PC-3 (cell line): ENCODE data around the gene HTR2C. TPM values are rescaled to one million over a fixed set of nuclear protein-coding genes. Genes with fewer than 3 reads are reported as not detected.
"Not testable (repeated sequence)": the region's sequence is repeated elsewhere in the genome, so short reads cannot be mapped to it uniquely, and the experiment has no call there.

Source experiments
- ATAC-seq: fragments of 200-7000 bp; cut with Tn5 transposase; 2 replicates; pipeline ENCODE4 v1.9.1; 2020; ENCODE audit warnings: mild to moderate bottlenecking, moderate library complexity
- BruUV-seq: library from RNA; stranded (reverse); fragments of 400-500 nt; replicated peaks from 2 replicates; lab custom pipeline; 2021; lab: Mats Ljungman, UMichigan
- CTCF ChIA-PET: fragments of 300-600 bp; sonication (Branson Sonifier 250); formaldehyde crosslinking; loops from one replicate; lab custom pipeline; 2022; ENCODE audit warnings: antibody characterized with exemption; lab: Charles Lee
- POLR2A ChIA-PET: fragments of 300-600 bp; sonication (Branson Sonifier 250); formaldehyde crosslinking; loops from one replicate; lab custom pipeline; 2022; ENCODE audit warnings: antibody characterized with exemption; ENCODE audit not compliant: unreplicated experiment; lab: Charles Lee
- DNase-seq: peaks from one replicate; pipeline ENCODE4 v3.0.0-alpha.2; 2015
- H2AFZ ChIP-seq: fragments of 300-600 bp; sonication (generic); 2 replicates; pipeline ENCODE4 v1.6.0; 2016; ENCODE audit warnings: antibody characterized with exemption, low read length
- H3F3A ChIP-seq: fragments of 300-600 bp; sonication (generic); one replicate; pipeline ENCODE4 v1.6.0; 2017; ENCODE audit warnings: antibody characterized with exemption, low read length, control low read depth, mild to moderate bottlenecking; ENCODE audit not compliant: unreplicated experiment
- H3K27ac ChIP-seq: fragments of 300-600 bp; sonication (generic); 2 replicates; pipeline ENCODE4 v1.5.1; 2016; ENCODE audit warnings: mild to moderate bottlenecking, low read length
- H3K27me3 ChIP-seq: fragments of 300-600 bp; sonication (generic); 2 replicates; pipeline ENCODE4 v1.6.1; 2016; ENCODE audit warnings: low read length, mixed read lengths
- H3K36me3 ChIP-seq: fragments of 300-600 bp; sonication (generic); 2 replicates; pipeline ENCODE4 v1.6.1; 2016; ENCODE audit warnings: low read depth, mixed run types, low read length, mixed read lengths
- H3K4me1 ChIP-seq: fragments of 300-600 bp; sonication (generic); 2 replicates; pipeline ENCODE4 v1.5.1; 2016; ENCODE audit warnings: low read length; ENCODE audit not compliant: insufficient read depth
- H3K4me2 ChIP-seq: fragments of 300-600 bp; sonication (generic); 2 replicates; pipeline ENCODE4 v1.6.0; 2016; ENCODE audit warnings: low read length
- H3K4me3 ChIP-seq: fragments of 300-600 bp; sonication (generic); 2 replicates; pipeline ENCODE4 v1.5.1; 2016; ENCODE audit warnings: mild to moderate bottlenecking, low read length, mixed read lengths
- H3K79me2 ChIP-seq: fragments of 300-600 bp; sonication (generic); 2 replicates; pipeline ENCODE4 v1.6.1; 2017; ENCODE audit warnings: low read length, mixed read lengths
- H3K9ac ChIP-seq: fragments of 300-600 bp; sonication (generic); 2 replicates; pipeline ENCODE4 v1.6.0; 2016; ENCODE audit warnings: mild to moderate bottlenecking, low read length
- H3K9me2 ChIP-seq: fragments of 300-600 bp; sonication (generic); replicated peaks from 2 replicates; pipeline ENCODE4 v1.6.1; 2016; ENCODE audit warnings: mixed run types, low read length, mixed read lengths
- H3K9me3 ChIP-seq: fragments of 300-600 bp; sonication (generic); 2 replicates; pipeline ENCODE4 v1.6.1; 2016; ENCODE audit warnings: low read length, mixed read lengths
- H4K20me1 ChIP-seq: fragments of 300-600 bp; sonication (generic); 2 replicates; pipeline ENCODE4 v1.6.1; 2016; ENCODE audit warnings: low read length, mixed read lengths
- EZH2 ChIP-seq: fragments of 300-600 bp; sonication (generic); IDR thresholded peaks from one replicate; pipeline ENCODE4 v1.6.1; 2017; ENCODE audit warnings: antibody characterized with exemption, mild to moderate bottlenecking, low read length; ENCODE audit not compliant: unreplicated experiment
- EZH2phosphoT487 ChIP-seq: fragments of 300-600 bp; sonication (generic); IDR thresholded peaks from 2 replicates; pipeline ENCODE4 v1.6.1; 2018; ENCODE audit warnings: mild to moderate bottlenecking, antibody characterized with exemption, low read length, borderline replicate concordance
- intact Hi-C: fragments of 100-400 bp; cut with micrococcal nuclease; formaldehyde crosslinking; loops from 2 replicates; pipeline ENCODE4 v1.9.0; 2023
- total RNA-seq: library from RNA; depleted of rRNA; stranded (reverse); fragments of >200 nt; gene quantifications from 2 replicates; pipeline ENCODE4 v1.2.3, GENCODE V29; 2014
- TF ChIP-seq, protein P1 (sequence below): fragments of 300-600 bp; sonication (generic); conservative IDR thresholded peaks from 2 replicates; pipeline ENCODE4 v1.5.1; 2017; ENCODE audit warnings: antibody characterized with exemption, low read depth, mild to moderate bottlenecking, low read length

The HTR2C gene
- total RNA-seq, 1 experiment from 2014 or later = 0.07 TPM

DNA sequence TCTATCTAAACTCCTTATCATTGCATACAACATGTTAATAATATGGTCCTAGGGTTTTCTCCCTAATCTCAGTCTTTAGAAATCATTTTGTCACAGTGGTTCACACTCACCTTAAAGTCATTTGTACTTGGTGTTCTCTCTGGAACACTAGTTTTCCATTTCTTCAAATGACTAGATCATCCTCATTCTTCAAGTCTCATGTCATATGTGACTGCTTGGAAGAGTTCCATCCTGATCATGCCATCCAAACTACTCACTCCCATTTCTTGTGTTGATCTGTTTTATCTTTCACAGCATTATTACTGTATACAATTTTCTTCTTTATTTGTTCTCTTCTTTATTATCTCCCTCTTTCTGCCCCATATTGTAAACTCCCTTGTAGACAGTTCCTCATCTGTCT is 66.5 kb downstream of the HTR2C start:
- Histone ChIP-seq H3K9ac (no peak overlapping the region), H3K9me3 (no peaks in the 10 kb centered on the region), H3F3A (no peaks in the 10 kb centered on the region), H2AFZ (no peak overlapping the region), H3K4me2 (no peak overlapping the region), H3K4me3 (no peak overlapping the region), H3K9me2 (no peaks in the 10 kb centered on the region), H3K36me3 (no peaks in the 10 kb centered on the region), H3K27me3 (no peaks in the 10 kb centered on the region), H3K79me2 (no peaks in the 10 kb centered on the region), H3K4me1 (no peaks in the 10 kb centered on the region), H4K20me1 (no peaks in the 10 kb centered on the region), H3K27ac (no peak overlapping the region)
- ChIA-PET CTCF (no interaction called here), POLR2A (no interaction called here)
- intact Hi-C loops = no loop called here
- TF ChIP-seq, protein P1, sequence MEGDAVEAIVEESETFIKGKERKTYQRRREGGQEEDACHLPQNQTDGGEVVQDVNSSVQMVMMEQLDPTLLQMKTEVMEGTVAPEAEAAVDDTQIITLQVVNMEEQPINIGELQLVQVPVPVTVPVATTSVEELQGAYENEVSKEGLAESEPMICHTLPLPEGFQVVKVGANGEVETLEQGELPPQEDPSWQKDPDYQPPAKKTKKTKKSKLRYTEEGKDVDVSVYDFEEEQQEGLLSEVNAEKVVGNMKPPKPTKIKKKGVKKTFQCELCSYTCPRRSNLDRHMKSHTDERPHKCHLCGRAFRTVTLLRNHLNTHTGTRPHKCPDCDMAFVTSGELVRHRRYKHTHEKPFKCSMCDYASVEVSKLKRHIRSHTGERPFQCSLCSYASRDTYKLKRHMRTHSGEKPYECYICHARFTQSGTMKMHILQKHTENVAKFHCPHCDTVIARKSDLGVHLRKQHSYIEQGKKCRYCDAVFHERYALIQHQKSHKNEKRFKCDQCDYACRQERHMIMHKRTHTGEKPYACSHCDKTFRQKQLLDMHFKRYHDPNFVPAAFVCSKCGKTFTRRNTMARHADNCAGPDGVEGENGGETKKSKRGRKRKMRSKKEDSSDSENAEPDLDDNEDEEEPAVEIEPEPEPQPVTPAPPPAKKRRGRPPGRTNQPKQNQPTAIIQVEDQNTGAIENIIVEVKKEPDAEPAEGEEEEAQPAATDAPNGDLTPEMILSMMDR = no peak
- TF ChIP-seq EZH2 = no peak
- TF ChIP-seq EZH2phosphoT487 = no peak
- BruUV-seq = no TSS peak
- ATAC-seq (no peak), DNase-seq (no peak)

DNA sequence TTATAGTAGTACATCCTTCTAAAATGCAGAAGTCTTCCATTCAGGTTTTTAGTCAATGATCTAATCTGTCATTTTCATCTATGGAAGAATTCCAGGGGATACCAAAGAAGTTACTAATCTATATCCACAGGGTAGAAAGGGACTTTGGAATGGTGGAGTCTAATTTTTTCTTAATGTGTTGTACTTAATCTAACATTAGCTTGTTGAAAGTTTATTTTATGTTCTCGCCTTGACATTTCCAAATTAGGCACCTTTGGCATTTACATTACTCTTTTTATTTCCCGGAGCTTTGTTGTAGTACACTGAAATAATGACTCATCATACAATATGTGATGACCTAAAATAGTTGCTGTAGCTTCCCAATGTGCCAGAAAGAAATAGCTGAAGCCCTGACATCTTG is 91.5 kb downstream of the HTR2C start:
- H3K27me3 ChIP-seq = no peaks in the 10 kb centered on the region
- no peaks in the 10 kb centered on the region for H3K36me3 ChIP-seq
- no peak for TF ChIP-seq EZH2phosphoT487
- TF ChIP-seq, protein P1 = no peak
- no peak for TF ChIP-seq EZH2
- no peak for ATAC-seq
- no peak overlapping the region for H3K9ac ChIP-seq
- H3K4me1 ChIP-seq = no peaks in the 10 kb centered on the region
- no peaks in the 10 kb centered on the region for H3F3A ChIP-seq
- no peak overlapping the region for H3K4me3 ChIP-seq
- no peak overlapping the region for H3K27ac ChIP-seq
- no peak overlapping the region for H3K4me2 ChIP-seq
- no peaks in the 10 kb centered on the region for H3K79me2 ChIP-seq
- CTCF ChIA-PET = no interaction called here
- no peak overlapping the region for H2AFZ ChIP-seq
- BruUV-seq = no TSS peak
- peak; percentile 47 for DNase-seq
- no peaks in the 10 kb centered on the region for H4K20me1 ChIP-seq
- H3K9me3 ChIP-seq = no peaks in the 10 kb centered on the region
- intact Hi-C loops = no loop called here
- H3K9me2 ChIP-seq = no peaks in the 10 kb centered on the region
- POLR2A ChIA-PET = no interaction called here

DNA sequence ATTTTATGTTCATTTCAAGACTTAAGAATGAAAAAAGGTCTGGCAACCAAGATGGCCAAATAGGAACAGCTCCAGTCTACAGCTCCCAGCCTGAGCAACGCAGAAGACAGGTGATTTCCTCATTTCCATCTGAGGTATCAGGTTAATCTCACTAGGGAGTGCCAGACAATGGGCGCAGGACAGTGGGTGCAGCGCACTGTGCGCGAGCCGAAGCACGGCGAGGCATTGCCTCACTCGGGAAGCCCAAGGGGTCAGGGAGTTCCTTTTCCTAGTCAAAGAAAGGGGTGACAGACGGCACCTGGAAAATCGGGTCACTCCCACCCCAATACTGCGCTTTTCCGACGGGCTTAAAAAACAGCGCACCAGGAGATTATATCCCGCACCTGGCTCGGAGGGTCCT is 116.6 kb downstream of the HTR2C start:
- intact Hi-C loops, H3K9me2 ChIP-seq, H3K36me3 ChIP-seq, ATAC-seq, H2AFZ ChIP-seq, POLR2A ChIA-PET, DNase-seq, H3K79me2 ChIP-seq, H3K4me2 ChIP-seq, H3K9me3 ChIP-seq, H3K9ac ChIP-seq, BruUV-seq, H4K20me1 ChIP-seq, H3K4me1 ChIP-seq, CTCF ChIA-PET, H3F3A ChIP-seq, H3K4me3 ChIP-seq, H3K27ac ChIP-seq: not testable (repeated sequence)
- H3K27me3 ChIP-seq = peaks cover 15% of the 10 kb centered on the region; the same call in 1 of the 2 replicates
